Smooth muscle cell (in vitro differentiated cells): ENCODE data around the gene COL4A1. TPM values are rescaled to one million over a fixed set of nuclear protein-coding genes. Genes with fewer than 3 reads are reported as not detected.

Experiments
- DNase-seq: peaks from one replicate; lab custom pipeline; 2025; ENCODE audit not compliant: unreplicated experiment; lab: John Stamatoyannopoulos, UW
- H2AFZ ChIP-seq: fragments of 200-600 bp; sonication (generic); 2 replicates; pipeline ENCODE4 v1.6.0; 2016; ENCODE audit warnings: antibody characterized with exemption, low read depth, mild to moderate bottlenecking
- H3F3A ChIP-seq: fragments of 200-600 bp; sonication (generic); 2 replicates; pipeline ENCODE4 v1.6.0; 2017; ENCODE audit warnings: antibody characterized with exemption, low read depth
- H3K27ac ChIP-seq: fragments of 200-600 bp; sonication (generic); 2 replicates; pipeline ENCODE4 v1.5.1; 2016; ENCODE audit warnings: low read depth, mild to moderate bottlenecking
- H3K27me3 ChIP-seq: fragments of 200-600 bp; sonication (generic); 2 replicates; pipeline ENCODE4 v1.6.1; 2016; ENCODE audit warnings: low read depth, mild to moderate bottlenecking
- H3K36me3 ChIP-seq: fragments of 200-600 bp; sonication (generic); 2 replicates; pipeline ENCODE4 v1.5.1; 2016; ENCODE audit warnings: low read depth
- H3K4me1 ChIP-seq: fragments of 200-600 bp; sonication (generic); 2 replicates; pipeline ENCODE4 v1.5.1; 2016; ENCODE audit warnings: low read depth
- H3K4me2 ChIP-seq: fragments of 200-600 bp; sonication (generic); 2 replicates; pipeline ENCODE4 v1.6.0; 2016; ENCODE audit warnings: mild to moderate bottlenecking
- H3K4me3 ChIP-seq: fragments of 200-600 bp; sonication (generic); 2 replicates; pipeline ENCODE4 v1.5.1; 2016; ENCODE audit warnings: mild to moderate bottlenecking
- H3K79me2 ChIP-seq: fragments of 200-600 bp; sonication (generic); 2 replicates; pipeline ENCODE4 v1.6.0; 2016; ENCODE audit warnings: low read depth, mild to moderate bottlenecking
- H3K9ac ChIP-seq: fragments of 200-600 bp; sonication (generic); 2 replicates; pipeline ENCODE4 v1.6.0; 2016; ENCODE audit warnings: low read depth
- H3K9me3 ChIP-seq: fragments of 200-600 bp; sonication (generic); replicated peaks from 2 replicates; pipeline ENCODE4 v1.5.1; 2016; ENCODE audit warnings: low read depth
- H4K20me1 ChIP-seq: fragments of 200-600 bp; sonication (generic); 2 replicates; pipeline ENCODE4 v1.6.0; 2016; ENCODE audit warnings: low read depth
- CTCF ChIP-seq: fragments of 200-600 bp; sonication (generic); IDR thresholded peaks from 2 replicates; pipeline ENCODE4 v1.5.1; 2017; ENCODE audit warnings: borderline replicate concordance, mild to moderate bottlenecking, antibody characterized with exemption; ENCODE audit not compliant: insufficient read depth, poor library complexity, severe bottlenecking
- WGBS: methylation state at CpG from one replicate; pipeline ENCODE4 v1.1.7; 2016; ENCODE audit warnings: low lambda C conversion rate; 5-methylcytosine and 5-hydroxymethylcytosine counted together
- polyA plus RNA-seq: library from polyadenylated mRNA; unstranded; fragments of >200 nt; fragmentation: Nextera tagmentation; extraction: Ambion mirVana; gene quantifications from 2 replicates; pipeline ENCODE4 v1.2.1, GENCODE V29; 2016
- total RNA-seq: library from RNA; depleted of rRNA; stranded (reverse); fragments of >200 nt; gene quantifications from 2 replicates; pipeline ENCODE4 v1.2.3, GENCODE V29; 2014

The COL4A1 gene
- total and polyA plus RNA-seq, 2 experiments from 2014 or later: 2,409 to 4,372 TPM

DNA sequence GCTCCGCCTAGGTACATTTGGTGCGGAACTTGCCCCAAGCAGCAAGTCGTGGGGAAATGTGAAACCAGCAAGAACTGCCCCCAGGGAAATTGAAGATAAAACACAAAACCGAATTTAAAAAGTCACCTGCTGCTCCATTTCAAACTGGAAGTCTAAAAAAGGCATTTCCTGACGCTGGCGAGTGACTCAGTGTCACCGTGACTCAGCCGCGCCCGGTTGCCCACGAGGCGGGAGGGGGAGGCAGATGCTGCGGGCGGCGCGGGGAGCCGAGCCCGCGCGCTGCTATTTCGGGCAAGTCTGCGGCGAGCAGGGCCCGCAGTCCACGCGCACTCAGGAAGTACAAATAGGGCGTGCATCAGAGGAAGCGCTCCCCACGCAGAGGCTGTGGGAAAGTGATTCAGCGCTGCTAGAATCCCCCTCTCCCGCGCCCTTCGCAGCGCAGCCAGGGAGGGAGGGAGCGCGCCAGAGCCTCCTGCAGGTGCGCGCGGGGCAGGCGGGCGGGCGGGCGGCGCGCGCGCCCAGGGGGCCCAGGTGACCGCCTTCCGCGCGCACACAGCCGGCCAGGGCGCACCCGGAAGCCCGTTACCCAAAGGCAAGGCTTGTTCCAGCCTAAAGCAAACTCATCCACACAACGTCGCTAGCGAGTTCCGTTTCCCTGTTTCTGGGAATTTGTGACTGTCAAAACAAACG is 168.8 kb downstream of the COL4A1 start:
- peak; percentile 32 for DNase-seq
- Histone ChIP-seq H3K9me3 (no peaks in the 10 kb centered on the region), H4K20me1 (peaks cover 29% of the 10 kb centered on the region), H3F3A (peaks cover 32% of the 10 kb centered on the region), H3K4me1 (peaks cover 17% of the 10 kb centered on the region), H3K9ac (no peak overlapping the region), H3K4me3 (peak overlapping the region; percentile 54), H3K27ac (peak overlapping the region; percentile 65), H3K4me2 (peak overlapping the region; percentile 83), H3K27me3 (no peaks in the 10 kb centered on the region), H2AFZ (no peak overlapping the region), H3K36me3 (no peaks in the 10 kb centered on the region), H3K79me2 (no peaks in the 10 kb centered on the region)
- WGBS: under 1% methylated on average over 48 of the region's 60 CpGs
- TF ChIP-seq CTCF: no peak

- DNase-seq: no peak
- no peaks in the 10 kb centered on the region for H3K9me3 ChIP-seq
- WGBS: 1% methylated on average over 7 of the region's 7 CpGs
- TF ChIP-seq CTCF: peak; percentile 20
- H3K4me2 ChIP-seq: peak overlapping the region; percentile 83
- H3K4me1 ChIP-seq: peaks cover 22% of the 10 kb centered on the region
- H3K4me3 ChIP-seq: peak overlapping the region; percentile 54
- H3K27ac ChIP-seq: peak overlapping the region; percentile 65
- H3K27me3 ChIP-seq: no peaks in the 10 kb centered on the region
- peaks cover 30% of the 10 kb centered on the region for H3F3A ChIP-seq
- H3K9ac ChIP-seq: no peak overlapping the region
- no peaks in the 10 kb centered on the region for H3K36me3 ChIP-seq
- no peaks in the 10 kb centered on the region for H3K79me2 ChIP-seq
- H4K20me1 ChIP-seq: peaks cover 26% of the 10 kb centered on the region
- H2AFZ ChIP-seq: no peak overlapping the region
These were observed 169.3 kb downstream of the COL4A1 start for GRCh38 chr13:110137680-110138009.

DNA sequence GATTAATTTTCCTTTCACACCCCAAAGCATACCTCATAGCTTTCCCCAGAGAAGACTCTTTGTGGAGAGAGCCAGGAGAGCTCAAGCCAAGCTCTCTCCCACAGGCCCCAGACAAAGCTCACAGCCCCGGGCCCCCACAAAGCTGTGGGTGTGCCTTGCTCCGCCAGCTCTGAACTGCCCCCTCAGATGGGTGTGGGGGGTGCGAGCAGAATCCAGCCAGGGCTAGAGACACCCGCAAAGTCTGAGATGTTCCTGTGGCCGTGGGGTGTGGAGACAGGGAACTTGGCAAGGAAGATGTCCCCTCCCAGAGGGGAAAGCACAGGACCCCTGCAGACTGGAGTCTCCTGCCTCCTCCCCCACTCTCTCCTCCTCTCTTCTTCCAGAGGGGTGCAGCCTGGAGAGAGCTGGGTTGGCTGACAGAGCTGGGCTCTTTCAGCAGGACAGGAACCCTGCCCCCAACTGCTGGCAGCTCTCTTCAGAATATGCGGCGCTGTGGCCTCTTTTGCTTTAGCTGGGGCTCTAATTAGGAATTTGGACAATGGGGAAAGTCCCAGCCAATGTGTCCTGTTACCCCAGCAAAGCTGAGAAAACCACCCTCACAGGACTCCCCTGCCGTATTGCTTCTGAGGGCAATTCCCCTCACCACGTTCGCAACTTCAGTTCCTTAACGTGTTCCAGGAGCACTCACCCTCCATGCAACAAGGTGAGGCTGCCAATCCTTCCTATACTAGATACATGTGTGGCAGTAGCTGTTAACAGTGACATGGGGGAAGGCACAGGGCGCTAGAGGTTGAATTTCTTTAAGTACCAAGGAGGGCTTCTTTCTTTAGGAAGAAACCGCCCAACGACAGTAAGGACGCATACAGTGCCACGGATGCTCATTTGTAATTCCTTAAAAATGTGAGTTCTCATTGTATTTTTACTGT is 170.0 kb downstream of the COL4A1 start:
- Histone ChIP-seq H3K9ac (no peak overlapping the region), H3K36me3 (no peaks in the 10 kb centered on the region), H3K79me2 (no peaks in the 10 kb centered on the region), H3K27me3 (no peaks in the 10 kb centered on the region), H3K4me3 (peak overlapping the region; percentile 54), H3K4me2 (peak overlapping the region; percentile 83), H3K9me3 (no peaks in the 10 kb centered on the region), H4K20me1 (peaks cover 22% of the 10 kb centered on the region), H2AFZ (no peak overlapping the region), H3K27ac (no peak overlapping the region), H3F3A (peaks cover 26% of the 10 kb centered on the region), H3K4me1 (peaks cover 27% of the 10 kb centered on the region)
- no peak for TF ChIP-seq CTCF
- 36% methylated on average over 16 of the region's 16 CpGs for WGBS
- DNase-seq: no peak
